Mesodermal cell (in vitro differentiated cells): ENCODE results near the gene AKAP10.
A peak's percentile ranks its signal among the peaks of the same experiment; 100 is the strongest.

ENCODE experiments used
- H3K27ac ChIP-seq: 2 replicates; pipeline ENCODE4 v1.7.0; 2013; ENCODE audit warnings: mild to moderate bottlenecking, low read depth, low read length, moderate library complexity; ENCODE audit not compliant: severe bottlenecking
- H3K36me3 ChIP-seq: 2 replicates; pipeline ENCODE4 v1.7.1; 2013; ENCODE audit warnings: mild to moderate bottlenecking, low read length, moderate library complexity; ENCODE audit not compliant: control insufficient read depth, insufficient read depth
- H3K4me1 ChIP-seq: one replicate; pipeline ENCODE4 v1.7.1; 2013; ENCODE audit warnings: mild to moderate bottlenecking, low read length; ENCODE audit not compliant: insufficient read depth, control insufficient read depth, poor library complexity, severe bottlenecking
- H3K4me3 ChIP-seq: 2 replicates; pipeline ENCODE4 v1.7.0; 2013; ENCODE audit warnings: low read length, control low read depth, mild to moderate bottlenecking; ENCODE audit not compliant: insufficient read depth, poor library complexity, severe bottlenecking; ENCODE audit errors: extremely low read depth
- H3K9me3 ChIP-seq: 2 replicates; pipeline ENCODE4 v1.7.1; 2013; ENCODE audit warnings: mild to moderate bottlenecking, low read length, moderate library complexity; ENCODE audit not compliant: control insufficient read depth
- WGBS, 2 experiments: methylation state at CpG; one replicate each; pipeline ENCODE4 v1.1.5; 2013; ENCODE audit warnings: missing lambda C conversion rate in 2 of 2; ENCODE audit not compliant: insufficient coverage in 2 of 2; 5-methylcytosine and 5-hydroxymethylcytosine counted together

AKAP10 gene

DNA sequence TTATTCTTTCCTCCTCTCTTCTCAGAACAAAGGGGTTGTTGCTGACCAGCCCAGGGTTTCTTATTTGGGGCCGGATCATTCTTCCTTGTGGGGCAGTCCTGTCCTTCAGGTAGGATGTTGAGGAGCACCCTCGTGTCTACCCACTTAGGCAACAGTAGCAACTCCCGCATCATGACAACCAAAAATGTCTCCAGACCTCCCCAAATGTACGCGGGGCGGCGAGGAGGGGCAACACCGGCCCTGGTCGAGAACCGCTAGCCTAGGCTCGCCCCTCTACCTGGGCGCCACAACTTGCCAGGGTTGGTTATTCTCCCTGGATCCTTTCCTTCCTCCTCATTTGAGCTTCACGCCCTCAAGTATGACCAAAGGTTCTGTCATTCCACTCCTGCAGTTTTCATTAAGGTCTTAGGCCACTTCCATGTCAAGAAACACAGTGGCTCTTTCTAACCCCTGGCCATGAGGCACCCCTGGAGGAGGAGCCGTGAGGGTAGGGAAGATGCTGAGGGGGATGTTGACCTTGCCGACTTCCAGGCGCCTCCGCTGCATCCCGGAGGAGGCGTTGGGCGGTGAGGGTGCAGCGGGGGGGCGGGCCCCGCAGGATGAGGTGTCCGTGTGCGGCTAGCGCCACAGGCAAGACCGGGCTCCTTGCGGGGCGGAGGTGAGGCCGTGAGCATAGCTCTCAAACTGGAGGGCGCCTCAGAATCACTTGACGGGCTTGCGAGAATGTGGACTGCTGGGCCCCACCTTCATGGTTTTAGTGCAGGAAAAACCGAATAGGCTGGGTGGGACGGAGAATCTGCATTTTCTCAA is 30.8 kb upstream of the AKAP10 start:
- H3K9me3 ChIP-seq, result no peaks in the 10 kb centered on the region
- 36 to 56% methylated on average over 23 to 32 of the region's 35 CpGs for WGBS, 2 experiments
- H3K4me3 ChIP-seq, result peak overlapping the region; percentile 56
- no peak overlapping the region for H3K27ac ChIP-seq
- H3K36me3 ChIP-seq, result no peaks in the 10 kb centered on the region
- peaks cover 7% of the 10 kb centered on the region for H3K4me1 ChIP-seq

DNA sequence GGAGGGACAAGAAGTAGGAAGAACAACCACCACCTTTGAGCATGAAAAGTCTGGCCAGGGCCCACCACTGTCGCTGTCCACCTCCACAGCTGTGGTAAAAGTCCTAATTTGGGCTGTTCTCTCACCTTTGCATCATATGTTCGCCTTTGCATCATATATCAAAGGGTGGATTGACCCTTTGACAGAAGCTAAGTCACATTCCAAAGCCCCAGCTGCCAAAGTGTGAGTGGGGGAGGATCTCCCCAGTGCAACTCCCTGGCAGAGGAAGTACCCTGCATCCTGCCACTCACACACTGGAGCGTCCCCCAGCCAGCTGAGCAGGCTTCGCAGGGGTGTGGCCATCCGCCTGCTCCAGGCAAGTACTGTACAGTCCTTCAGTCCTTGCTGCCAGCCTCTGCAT is 18.9 kb upstream of the AKAP10 start:
- no peak overlapping the region for H3K4me3 ChIP-seq
- WGBS, 2 experiments, result 79 to 80% methylated on average over 4 to 5 of the region's 5 CpGs
- H3K4me1 ChIP-seq, result no peaks in the 10 kb centered on the region
- H3K27ac ChIP-seq, result no peak overlapping the region
- H3K9me3 ChIP-seq, result no peaks in the 10 kb centered on the region
- no peaks in the 10 kb centered on the region for H3K36me3 ChIP-seq

DNA sequence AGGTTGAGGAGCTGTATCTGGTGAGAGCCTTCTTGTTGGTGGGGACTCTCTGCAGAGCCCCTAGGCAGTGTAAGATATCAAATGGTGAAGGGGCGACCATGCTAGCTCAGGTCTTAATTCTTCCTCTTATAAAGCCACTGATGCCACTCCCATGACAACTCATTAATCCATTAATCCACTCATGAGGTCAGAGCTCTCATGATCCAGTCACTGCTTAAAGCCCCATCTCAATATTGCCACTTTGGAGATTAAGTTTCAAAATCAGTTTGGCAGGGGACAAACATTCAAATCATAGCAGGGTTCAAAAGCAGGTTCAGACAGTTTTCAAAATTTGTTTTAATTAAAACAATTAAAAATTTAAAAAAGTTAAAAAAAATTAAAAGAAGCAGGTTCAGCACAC is 18.5 kb upstream of the AKAP10 start:
- no peak overlapping the region for H3K4me3 ChIP-seq
- H3K9me3 ChIP-seq, result no peaks in the 10 kb centered on the region
- no peak overlapping the region for H3K27ac ChIP-seq
- no peaks in the 10 kb centered on the region for H3K36me3 ChIP-seq
- H3K4me1 ChIP-seq, result no peaks in the 10 kb centered on the region
- WGBS, 2 experiments, result no CpG with 5 or more reads among the region's 1 CpG

- Histone ChIP-seq H3K4me3 (no peak overlapping the region), H3K9me3 (no peaks in the 10 kb centered on the region), H3K4me1 (no peaks in the 10 kb centered on the region), H3K36me3 (no peaks in the 10 kb centered on the region), H3K27ac (no peak overlapping the region)
- 12 to 22% methylated on average over 16 of the region's 24 CpGs for WGBS, 2 experiments
These were observed 15.4 kb upstream of the AKAP10 start for GRCh38 chr17:19992803-19993713.

GRCh38 chr17:19991252-19991885 is 13.7 kb upstream of the AKAP10 start:
- no peak overlapping the region for H3K27ac ChIP-seq
- peaks cover 8% of the 10 kb centered on the region for H3K4me1 ChIP-seq
- no peaks in the 10 kb centered on the region for H3K9me3 ChIP-seq
- H3K36me3 ChIP-seq, result no peaks in the 10 kb centered on the region
- no peak overlapping the region for H3K4me3 ChIP-seq
- 23 to 43% methylated on average over 2 to 4 of the region's 4 CpGs for WGBS, 2 experiments

GRCh38 chr17:19987897-19988296 is 10.3 kb upstream of the AKAP10 start:
- WGBS, 2 experiments, result no CpG with 5 or more reads among the region's 1 CpG
- Histone ChIP-seq H3K9me3 (no peaks in the 10 kb centered on the region), H3K27ac (no peak overlapping the region), H3K36me3 (no peaks in the 10 kb centered on the region), H3K4me3 (no peak overlapping the region), H3K4me1 (peaks cover 8% of the 10 kb centered on the region)

GRCh38 chr17:19986941-19987861 is 9.6 kb upstream of the AKAP10 start:
- H3K4me3 ChIP-seq, result no peak overlapping the region
- no peaks in the 10 kb centered on the region for H3K36me3 ChIP-seq
- no peaks in the 10 kb centered on the region for H3K9me3 ChIP-seq
- peaks cover 8% of the 10 kb centered on the region for H3K4me1 ChIP-seq
- 78 to 81% methylated on average over 7 to 10 of the region's 13 CpGs for WGBS, 2 experiments
- peak overlapping the region; percentile 10 for H3K27ac ChIP-seq

DNA sequence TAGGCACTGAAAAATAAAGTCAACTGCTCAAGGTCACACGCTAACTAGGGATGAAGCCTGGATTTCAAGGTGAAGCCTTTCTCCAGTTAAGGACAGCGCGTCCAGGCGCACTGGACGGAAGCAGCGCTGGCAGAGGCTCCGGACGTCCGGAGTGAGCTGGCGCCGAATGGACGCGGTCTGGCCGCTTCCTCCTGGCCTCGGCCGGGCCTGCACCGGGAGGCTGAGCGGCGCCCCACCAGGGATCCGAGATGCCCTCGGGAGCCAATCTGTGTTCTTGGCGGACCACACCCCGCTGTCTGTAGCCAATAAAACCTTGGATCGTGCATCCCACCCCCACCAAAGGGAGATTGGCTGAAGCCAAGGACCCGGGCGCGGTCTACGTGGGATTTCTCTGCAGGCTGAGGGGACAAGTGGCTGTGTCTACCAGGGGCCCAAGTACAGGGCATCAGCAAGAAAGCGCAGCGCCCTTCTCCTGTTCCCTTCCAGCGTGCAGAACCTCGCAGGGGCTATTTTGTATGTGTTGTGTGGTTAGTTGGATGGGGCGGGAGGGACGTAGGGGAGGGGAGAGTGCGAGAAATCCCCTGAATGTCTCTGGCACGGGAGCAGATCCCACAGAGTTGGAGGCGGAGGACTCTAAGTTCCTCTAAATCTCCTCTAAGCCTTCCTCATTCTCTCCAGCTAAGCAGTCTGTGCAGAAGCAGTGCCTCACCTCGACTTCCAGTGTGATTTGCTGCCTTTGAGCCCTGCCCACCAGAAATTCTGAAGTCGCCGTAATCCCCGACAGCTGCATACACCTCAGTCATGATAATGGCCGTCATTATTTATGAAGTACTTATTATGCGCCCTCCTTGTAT is 2.5 kb upstream of the AKAP10 start:
- no peak overlapping the region for H3K27ac ChIP-seq
- peaks cover 9% of the 10 kb centered on the region for H3K9me3 ChIP-seq
- H3K4me1 ChIP-seq, result no peaks in the 10 kb centered on the region
- H3K36me3 ChIP-seq, result peaks cover 14% of the 10 kb centered on the region
- WGBS, 2 experiments, result 94 to 95% methylated on average over 35 to 37 of the region's 43 CpGs
- no peak overlapping the region for H3K4me3 ChIP-seq

GRCh38 chr17:19978805-19979211 is 1.2 kb upstream of the AKAP10 start:
- Histone ChIP-seq H3K9me3 (peaks cover 9% of the 10 kb centered on the region), H3K27ac (no peak overlapping the region), H3K4me1 (no peaks in the 10 kb centered on the region), H3K4me3 (no peak overlapping the region), H3K36me3 (peaks cover 26% of the 10 kb centered on the region)
- 95 to 97% methylated on average over 9 to 12 of the region's 13 CpGs for WGBS, 2 experiments
